IMR-90 (cell line): Measurements from ENCODE around the gene PRMT1. TPM values are rescaled to one million over a fixed set of nuclear protein-coding genes. Genes with fewer than 3 reads are reported as not detected.

Source experiments
- ATAC-seq: fragments of 200-7000 bp; cut with Tn5 transposase; 2 replicates; pipeline ENCODE4 v1.9.1; 2020; ENCODE audit warnings: low read depth, mild to moderate bottlenecking, moderate library complexity
- BruUV-seq: library from RNA; stranded (reverse); fragments of 400-500 nt; replicated peaks from 2 replicates; lab custom pipeline; 2021; lab: Mats Ljungman, UMichigan
- CTCF ChIA-PET: fragments of 300-600 bp; formaldehyde crosslinking; extraction: SDS; loops from one replicate; lab custom pipeline; 2021; ENCODE audit warnings: antibody characterized with exemption; lab: Yijun Ruan, JAX
- POLR2A ChIA-PET: fragments of 300-600 bp; sonication (Branson Sonifier 250); formaldehyde crosslinking; loops from one replicate; lab custom pipeline; 2022; ENCODE audit warnings: antibody characterized with exemption; ENCODE audit not compliant: unreplicated experiment; lab: Charles Lee
- DNase-seq: peaks from one replicate; pipeline ENCODE4 v3.0.0; 2013
- H2AFZ ChIP-seq: replicated peaks from 2 replicates; pipeline ENCODE3; 2013; ENCODE audit warnings: low read length, mild to moderate bottlenecking; ENCODE audit not compliant: poor library complexity
- H2AK5ac ChIP-seq: 2 replicates; pipeline ENCODE4 v1.6.1; 2013; ENCODE audit warnings: low read depth, low read length, inconsistent platforms
- H2AK9ac ChIP-seq: replicated peaks from 2 replicates; pipeline ENCODE3; 2013; ENCODE audit warnings: mild to moderate bottlenecking, low read depth, low read length, moderate library complexity; ENCODE audit not compliant: poor library complexity
- H2BK120ac ChIP-seq: 2 replicates; pipeline ENCODE4 v1.6.1; 2013; ENCODE audit warnings: low read depth, low read length, inconsistent platforms
- H2BK15ac ChIP-seq: 3 replicates; pipeline ENCODE4 v1.6.1; 2013; ENCODE audit warnings: low read depth, low read length, inconsistent platforms
- H2BK20ac ChIP-seq: 2 replicates; pipeline ENCODE4 v1.6.1; 2013; ENCODE audit warnings: low read depth, mild to moderate bottlenecking, inconsistent platforms, low read length, moderate library complexity
- H2BK5ac ChIP-seq: 2 replicates; pipeline ENCODE4 v1.6.1; 2013; ENCODE audit warnings: mild to moderate bottlenecking, low read depth, low read length, inconsistent platforms; ENCODE audit not compliant: poor library complexity, severe bottlenecking
- H3K14ac ChIP-seq: replicated peaks from 2 replicates; pipeline ENCODE4 v1.6.1; 2013; ENCODE audit warnings: low read depth, low read length, inconsistent platforms
- H3K18ac ChIP-seq: 2 replicates; pipeline ENCODE4 v1.6.1; 2013; ENCODE audit warnings: low read depth, low read length, control low read depth
- H3K23ac ChIP-seq: 2 replicates; pipeline ENCODE4 v1.6.1; 2013; ENCODE audit warnings: low read depth, low read length, inconsistent platforms
- H3K27ac ChIP-seq: 2 replicates; pipeline ENCODE4 v1.5.1; 2013; ENCODE audit warnings: mild to moderate bottlenecking, control low read depth, low read length; ENCODE audit not compliant: insufficient read depth
- H3K27me3 ChIP-seq: 2 replicates; pipeline ENCODE4 v1.6.1; 2013; ENCODE audit warnings: low read length; ENCODE audit not compliant: control insufficient read depth, insufficient read depth
- H3K36me3 ChIP-seq: 2 replicates; pipeline ENCODE4 v1.6.1; 2013; ENCODE audit warnings: low read length, mixed read lengths; ENCODE audit not compliant: control insufficient read depth, insufficient read depth
- H3K4ac ChIP-seq: 2 replicates; pipeline ENCODE4 v1.6.1; 2013; ENCODE audit warnings: low read depth, low read length, inconsistent platforms
- H3K4me1 ChIP-seq: 2 replicates; pipeline ENCODE4 v1.6.1; 2013; ENCODE audit warnings: low read length, mixed read lengths; ENCODE audit not compliant: control insufficient read depth, insufficient read depth
- H3K4me2 ChIP-seq: 2 replicates; pipeline ENCODE4 v1.6.1; 2013; ENCODE audit warnings: low read depth, mild to moderate bottlenecking, control low read depth, low read length, moderate library complexity
- H3K4me3 ChIP-seq: 2 replicates; pipeline ENCODE4 v1.5.1; 2013; ENCODE audit warnings: low read depth, mild to moderate bottlenecking, control low read depth, low read length, moderate library complexity; ENCODE audit not compliant: insufficient read depth
- H3K56ac ChIP-seq: 2 replicates; pipeline ENCODE4 v1.6.1; 2013; ENCODE audit warnings: low read length, inconsistent platforms; ENCODE audit not compliant: insufficient read depth; ENCODE audit errors: extremely low read depth
- H3K79me1 ChIP-seq, 2 experiments: 2 replicates each; pipeline ENCODE4 v1.6.1; 2013; ENCODE audit warnings: low read length in 2 of 2, inconsistent platforms in 1 of 2, low read depth in 1 of 2
- H3K9ac ChIP-seq: 2 replicates; pipeline ENCODE4 v1.6.1; 2013; ENCODE audit warnings: low read depth, low read length, control low read depth
- H3K9me1 ChIP-seq: 2 replicates; pipeline ENCODE4 v1.6.1; 2013; ENCODE audit warnings: low read length, inconsistent platforms; ENCODE audit not compliant: insufficient read depth
- H3K9me3 ChIP-seq: 2 replicates; pipeline ENCODE4 v1.6.1; 2013; ENCODE audit warnings: low read length; ENCODE audit not compliant: control insufficient read depth, insufficient read depth
- H4K20me1 ChIP-seq: 2 replicates; pipeline ENCODE4 v1.6.1; 2013; ENCODE audit warnings: low read length, inconsistent platforms; ENCODE audit not compliant: insufficient read depth
- H4K5ac ChIP-seq: 2 replicates; pipeline ENCODE4 v1.6.1; 2013; ENCODE audit warnings: mild to moderate bottlenecking, low read depth, low read length, control low read depth
- H4K8ac ChIP-seq, 2 experiments: 2 replicates each; pipeline ENCODE4 v1.6.1; 2013; ENCODE audit warnings: low read depth in 2 of 2, low read length in 2 of 2, control low read depth in 1 of 2, inconsistent platforms in 1 of 2
- H4K91ac ChIP-seq: 2 replicates; pipeline ENCODE4 v1.6.1; 2013; ENCODE audit warnings: low read depth, low read length, inconsistent platforms; ENCODE audit not compliant: insufficient read depth
- BHLHE40 ChIP-seq: fragments of 150-350 bp; IDR thresholded peaks from 2 replicates; pipeline ENCODE4 v1.6.1; 2016; ENCODE audit warnings: mild to moderate bottlenecking, low read depth, low read length
- CEBPB ChIP-seq: IDR thresholded peaks from 2 replicates; pipeline ENCODE4 v1.6.1; 2012; ENCODE audit warnings: low read depth, low read length, improper control_type of control experiment
- FOS ChIP-seq: fragments of 150-350 bp; IDR thresholded peaks from 2 replicates; pipeline ENCODE4 v1.6.1; 2016; ENCODE audit warnings: low read depth, low read length
- NFE2L2 ChIP-seq: fragments of 150-350 bp; IDR thresholded peaks from 2 replicates; pipeline ENCODE4 v1.6.1; 2016; ENCODE audit warnings: low read depth, mild to moderate bottlenecking, low read length
- RFX5 ChIP-seq: IDR thresholded peaks from 2 replicates; pipeline ENCODE4 v1.8.0; 2012; ENCODE audit warnings: low read depth, mild to moderate bottlenecking, low read length, moderate library complexity
- WGBS, 2 experiments: methylation state at CpG; one replicate each; pipeline versions ENCODE4 v1.1.5 to v1.1.7; 2013; ENCODE audit warnings: missing lambda C conversion rate in 2 of 2; ENCODE audit not compliant: insufficient read length in 1 of 2; ENCODE audit errors: extremely low coverage in 2 of 2; 5-methylcytosine and 5-hydroxymethylcytosine counted together
- dilution Hi-C: fragments of 300-500 bp; cut with HindIII; formaldehyde crosslinking; loops from one replicate; pipeline ENCODE4 v1.14.3; 2018; ENCODE audit warnings: low sequenced_read_pairs; ENCODE audit not compliant: unreplicated experiment
- in situ Hi-C: fragments of 300-500 bp; cut with MboI; formaldehyde crosslinking; loops from 3 replicates; pipeline ENCODE4 v1.14.3; 2019; ENCODE audit warnings: low sequenced_read_pairs, inconsistent platforms, mixed read lengths
- intact Hi-C: fragments of 100-400 bp; cut with micrococcal nuclease; formaldehyde crosslinking; loops from 2 replicates; pipeline ENCODE4 v1.10.0; 2022
- polyA plus RNA-seq, 3 experiments: library from polyadenylated mRNA; depleted of rRNA; stranded (reverse); fragments of >200 nt; gene quantifications; 2 replicates each; pipeline ENCODE4 v1.2.3, GENCODE V29; 2012; ENCODE audit warnings: low replicate concordance in 1 of 3
- total RNA-seq: library from RNA; depleted of rRNA; stranded (reverse); fragments of >200 nt; gene quantifications from 2 replicates; pipeline ENCODE4 v1.2.3, GENCODE V29; 2012
- TF ChIP-seq, protein P1 (sequence below): conservative IDR thresholded peaks from 2 replicates; pipeline ENCODE4 v1.5.1; 2012; ENCODE audit warnings: mild to moderate bottlenecking, low read depth, low read length, improper control_type of control experiment

PRMT1 gene
- total and polyA plus RNA-seq, 2 of the 4 experiments (the other 2 are of a cell fraction), result 497 to 840 TPM

- H3K9ac ChIP-seq, result no peak overlapping the region
- H2BK5ac ChIP-seq, result no peak overlapping the region
- no peak overlapping the region for H3K18ac ChIP-seq
- H2BK15ac ChIP-seq, result no peak overlapping the region
- no peak overlapping the region for H4K5ac ChIP-seq
- H3K27me3 ChIP-seq, result no peaks in the 10 kb centered on the region
- no peak overlapping the region for H4K8ac ChIP-seq
- H3K56ac ChIP-seq, result no peak overlapping the region
- H2AK5ac ChIP-seq, result no peak overlapping the region
- H3K14ac ChIP-seq, result no peak overlapping the region
- ATAC-seq (no peak), DNase-seq (no peak)
- H3K9me1 ChIP-seq, result no peaks in the 10 kb centered on the region
- no TSS peak for BruUV-seq
- no peak overlapping the region for H3K4me2 ChIP-seq
- H3K9me3 ChIP-seq, result no peaks in the 10 kb centered on the region
- H3K4me1 ChIP-seq, result no peaks in the 10 kb centered on the region
- in situ Hi-C loops (no loop called here), dilution Hi-C loops (no loop called here), intact Hi-C loops (no loop called here)
- 96% methylated on average over 71 of the region's 110 CpGs; no CpG with 5 or more reads in 1 of the 2 experiments for WGBS, 2 experiments
- ChIA-PET POLR2A (no interaction called here), CTCF (no interaction called here)
- H2AK9ac ChIP-seq, result no peak overlapping the region
- peaks cover 77% of the 10 kb centered on the region for H3K36me3 ChIP-seq
- H2AFZ ChIP-seq, result no peak overlapping the region
- no peak for TF ChIP-seq FOS
- no peak for TF ChIP-seq NFE2L2
- TF ChIP-seq BHLHE40, result no peak
- TF ChIP-seq CEBPB, result no peak
- TF ChIP-seq, protein P1, sequence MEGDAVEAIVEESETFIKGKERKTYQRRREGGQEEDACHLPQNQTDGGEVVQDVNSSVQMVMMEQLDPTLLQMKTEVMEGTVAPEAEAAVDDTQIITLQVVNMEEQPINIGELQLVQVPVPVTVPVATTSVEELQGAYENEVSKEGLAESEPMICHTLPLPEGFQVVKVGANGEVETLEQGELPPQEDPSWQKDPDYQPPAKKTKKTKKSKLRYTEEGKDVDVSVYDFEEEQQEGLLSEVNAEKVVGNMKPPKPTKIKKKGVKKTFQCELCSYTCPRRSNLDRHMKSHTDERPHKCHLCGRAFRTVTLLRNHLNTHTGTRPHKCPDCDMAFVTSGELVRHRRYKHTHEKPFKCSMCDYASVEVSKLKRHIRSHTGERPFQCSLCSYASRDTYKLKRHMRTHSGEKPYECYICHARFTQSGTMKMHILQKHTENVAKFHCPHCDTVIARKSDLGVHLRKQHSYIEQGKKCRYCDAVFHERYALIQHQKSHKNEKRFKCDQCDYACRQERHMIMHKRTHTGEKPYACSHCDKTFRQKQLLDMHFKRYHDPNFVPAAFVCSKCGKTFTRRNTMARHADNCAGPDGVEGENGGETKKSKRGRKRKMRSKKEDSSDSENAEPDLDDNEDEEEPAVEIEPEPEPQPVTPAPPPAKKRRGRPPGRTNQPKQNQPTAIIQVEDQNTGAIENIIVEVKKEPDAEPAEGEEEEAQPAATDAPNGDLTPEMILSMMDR, result no peak
- no peak for TF ChIP-seq RFX5
- H3K4me3 ChIP-seq, result no peak overlapping the region
- no peak overlapping the region for H3K4ac ChIP-seq
- H4K91ac ChIP-seq, result no peak overlapping the region
- H2BK120ac ChIP-seq, result no peak overlapping the region
- peaks cover 28 to 58% of the 10 kb centered on the region in 2 experiments for H3K79me1 ChIP-seq
- no peak overlapping the region for H3K27ac ChIP-seq
- peaks cover 36% of the 10 kb centered on the region for H4K20me1 ChIP-seq
- no peak overlapping the region for H3K23ac ChIP-seq
- H2BK20ac ChIP-seq, result no peak overlapping the region
Observed at GRCh38 chr19:49651820-49652550, 25.1 kb upstream of the PRMT1 start.
